GM18507 (cell line): ENCODE measurements around the gene SYT13.

Experiments
- DNase-seq: peaks from one replicate; pipeline ENCODE4 v3.0.0; 2011; ENCODE audit warnings: low read depth; ENCODE audit not compliant: insufficient read length; ENCODE audit errors: extremely low spot score
- FAIRE-seq: peaks from 2 replicates; lab custom pipeline; 2011; peaks lifted over from hg19 to GRCh38; lab: Jason Lieb, UNC

The SYT13 gene

GRCh38 chr11:45279645-45280044 is 6.5 kb downstream of the SYT13 start:
- no peak for FAIRE-seq

GRCh38 chr11:45278714-45279113 is 7.4 kb downstream of the SYT13 start:
- FAIRE-seq (no peak), DNase-seq (no peak)

More at GRCh38 chr11:45279645-45280044, 6.5 kb downstream of the SYT13 start:
- DNase-seq: no peak

- no peak for FAIRE-seq
- DNase-seq: no peak
Measured at GRCh38 chr11:45275828-45276227, 10.3 kb downstream of the SYT13 start.

GRCh38 chr11:45274206-45274605 is 11.9 kb downstream of the SYT13 start:
- no peak for DNase-seq
- no peak for FAIRE-seq

- no peak for DNase-seq
- no peak for FAIRE-seq
Measured at GRCh38 chr11:45273509-45273908, 12.6 kb downstream of the SYT13 start.

- DNase-seq (no peak), FAIRE-seq (no peak)
Measured at GRCh38 chr11:45272701-45273100, 13.4 kb downstream of the SYT13 start.

GRCh38 chr11:45270946-45271716 is 15.0 kb downstream of the SYT13 start:
- no peak for FAIRE-seq
- no peak for DNase-seq

GRCh38 chr11:45269678-45270077 is 16.5 kb downstream of the SYT13 start:
- DNase-seq (no peak), FAIRE-seq (no peak)

GRCh38 chr11:45267652-45268299 is 18.4 kb downstream of the SYT13 start:
- DNase-seq (no peak), FAIRE-seq (no peak)

- FAIRE-seq: no peak
- peak; percentile 7 for DNase-seq
Measured at GRCh38 chr11:45267052-45267451, 19.1 kb downstream of the SYT13 start.

GRCh38 chr11:45266676-45267020 is 19.5 kb downstream of the SYT13 start:
- FAIRE-seq: no peak
- DNase-seq: no peak

- FAIRE-seq: no peak
- DNase-seq: no peak
Measured at GRCh38 chr11:45265969-45266675, 20.0 kb downstream of the SYT13 start.

GRCh38 chr11:45264839-45265515 is 21.2 kb downstream of the SYT13 start:
- no peak for FAIRE-seq

GRCh38 chr11:45263773-45264172 is 22.4 kb downstream of the SYT13 start:
- FAIRE-seq (no peak), DNase-seq (no peak)

More at GRCh38 chr11:45264839-45265515, 21.2 kb downstream of the SYT13 start:
- no peak for DNase-seq

GRCh38 chr11:45262900-45263299 is 23.2 kb downstream of the SYT13 start:
- FAIRE-seq (no peak), DNase-seq (no peak)

GRCh38 chr11:45260071-45260470 is 26.1 kb downstream of the SYT13 start:
- FAIRE-seq (no peak), DNase-seq (no peak)

- DNase-seq (no peak), FAIRE-seq (no peak)
Measured at GRCh38 chr11:45259592-45259991, 26.5 kb downstream of the SYT13 start.

- FAIRE-seq (no peak), DNase-seq (no peak)
Measured at GRCh38 chr11:45258982-45259530, 27.1 kb downstream of the SYT13 start.

GRCh38 chr11:45254070-45254469 is 32.1 kb downstream of the SYT13 start:
- DNase-seq: no peak
- no peak for FAIRE-seq

- no peak for FAIRE-seq
- DNase-seq: no peak
Measured at GRCh38 chr11:45253640-45254039, 32.5 kb downstream of the SYT13 start.
